Progenitor cell of endocrine pancreas (in vitro differentiated cells): ENCODE results near the gene MED20. TPM values are rescaled to one million over a fixed set of nuclear protein-coding genes. Genes with fewer than 3 reads are reported as not detected.

Source experiments
- DNase-seq: peaks from one replicate; pipeline ENCODE4 v3.0.0; 2021; ENCODE audit warnings: low spot score; ENCODE audit not compliant: unreplicated experiment
- H3K27ac Mint-ChIP-seq: 2 replicates; pipeline ENCODE4 v1.8.0; 2021; ENCODE audit warnings: mild to moderate bottlenecking, moderate library complexity, mixed read lengths
- H3K27me3 Mint-ChIP-seq: 2 replicates; pipeline ENCODE4 v1.8.0; 2021; ENCODE audit warnings: mixed read lengths
- H3K36me3 Mint-ChIP-seq: 2 replicates; pipeline ENCODE4 v1.8.0; 2022; ENCODE audit warnings: mixed read lengths; ENCODE audit not compliant: insufficient read depth
- H3K4me1 Mint-ChIP-seq: 2 replicates; pipeline ENCODE4 v1.8.0; 2021; ENCODE audit warnings: low read depth, mixed read lengths
- H3K4me3 Mint-ChIP-seq: 2 replicates; pipeline ENCODE4 v1.8.0; 2021; ENCODE audit warnings: low read depth, mild to moderate bottlenecking, moderate library complexity, mixed read lengths
- H3K9me3 Mint-ChIP-seq: 2 replicates; pipeline ENCODE4 v1.8.0; 2021; ENCODE audit warnings: low read depth, mixed read lengths
- CTCF ChIP-seq: fragments of 200-600 bp; sonication (generic); IDR thresholded peaks from one replicate; pipeline ENCODE4 v1.5.0; 2021; ENCODE audit warnings: antibody characterized with exemption, mild to moderate bottlenecking; ENCODE audit not compliant: unreplicated experiment
- total RNA-seq: library from RNA; stranded (reverse); gene quantifications from 2 replicates; pipeline ENCODE4 v1.2.1, GENCODE V29; 2021

Gene MED20
- total RNA-seq, 1 donor from 2014 or later = 37.1 TPM

GRCh38 chr6:41958022-41958856 lies 37.3 kb upstream of the MED20 start:
- no peak for DNase-seq
- no peaks in the 10 kb centered on the region for H3K9me3 Mint-ChIP-seq
- no peak for TF ChIP-seq CTCF
- H3K27me3 Mint-ChIP-seq = peaks cover 3% of the 10 kb centered on the region
- H3K4me3 Mint-ChIP-seq = no peak overlapping the region
- no peak overlapping the region for H3K27ac Mint-ChIP-seq
- no peaks in the 10 kb centered on the region for H3K36me3 Mint-ChIP-seq
- H3K4me1 Mint-ChIP-seq = no peaks in the 10 kb centered on the region

- Mint-ChIP-seq H3K9me3 (no peaks in the 10 kb centered on the region), H3K36me3 (no peaks in the 10 kb centered on the region), H3K4me1 (no peaks in the 10 kb centered on the region), H3K27me3 (peaks cover 3% of the 10 kb centered on the region), H3K4me3 (no peak overlapping the region), H3K27ac (no peak overlapping the region)
- no peak for DNase-seq
- no peak for TF ChIP-seq CTCF
Observed at GRCh38 chr6:41957117-41957516, 36.2 kb upstream of the MED20 start.

GRCh38 chr6:41955412-41955811 lies 34.5 kb upstream of the MED20 start:
- Mint-ChIP-seq H3K4me1 (no peaks in the 10 kb centered on the region), H3K4me3 (no peak overlapping the region), H3K27ac (no peak overlapping the region), H3K9me3 (no peaks in the 10 kb centered on the region), H3K36me3 (no peaks in the 10 kb centered on the region), H3K27me3 (no peaks in the 10 kb centered on the region)
- no peak for DNase-seq
- TF ChIP-seq CTCF = no peak

- no peak overlapping the region for H3K4me3 Mint-ChIP-seq
- H3K27me3 Mint-ChIP-seq = no peaks in the 10 kb centered on the region
- H3K9me3 Mint-ChIP-seq = no peaks in the 10 kb centered on the region
Observed at GRCh38 chr6:41954668-41955067, 33.7 kb upstream of the MED20 start.

More at GRCh38 chr6:41954668-41955067, 33.7 kb upstream of the MED20 start:
- no peak overlapping the region for H3K27ac Mint-ChIP-seq
- DNase-seq = no peak
- no peaks in the 10 kb centered on the region for H3K4me1 Mint-ChIP-seq
- no peak for TF ChIP-seq CTCF
- H3K36me3 Mint-ChIP-seq = no peaks in the 10 kb centered on the region
